Measurements from ENCODE around the gene ATP6V0E2. TPM values are rescaled to one million over a fixed set of nuclear protein-coding genes. Genes with fewer than 3 reads are reported as not detected.

ATP6V0E2 gene
- total and polyA plus RNA-seq, 8 donors, result 6.8 to 66.3 (median 16.7) TPM

- no peak overlapping the region for H3K27ac ChIP-seq
- peaks cover 0 to 8% (median 0%) of the 10 kb centered on the region in 3 donors for H3K36me3 ChIP-seq
- H3K4me1 ChIP-seq, result peaks cover 4 to 13% (median 10%) of the 10 kb centered on the region in 3 donors
- intact Hi-C loops (cut with DNase I), result no loop called here
- 91% methylated on average over 8 of the region's 8 CpGs for WGBS, 2 donors
- DNase-seq (no peak), ATAC-seq (no peak), FAIRE-seq (no peak)
- no peak overlapping the region for H3K4me3 ChIP-seq
- H3K9me3 ChIP-seq, result no peaks in the 10 kb centered on the region
- no peak for TF ChIP-seq CTCF (IDR thresholded peaks at IDR 0.05)
- no peaks in the 10 kb centered on the region for H3K27me3 ChIP-seq
These were observed 17.2 kb upstream of the ATP6V0E2 start for GRCh38 chr7:149856583-149856982.

GRCh38 chr7:149859369-149859768, 14.4 kb upstream of the ATP6V0E2 start:
- H3K4me1 ChIP-seq, result peaks cover 4 to 10% (median 8%) of the 10 kb centered on the region in 3 donors
- FAIRE-seq (no peak), DNase-seq (peak in 1 of 6 donors; percentile 30), ATAC-seq (no peak)
- no peaks in the 10 kb centered on the region for H3K9me3 ChIP-seq
- WGBS, 2 donors, result 70 to 84% methylated on average over 6 of the region's 6 CpGs
- no peak for TF ChIP-seq CTCF (IDR thresholded peaks at IDR 0.05)
- intact Hi-C loops (cut with DNase I), result no loop called here
- H3K27ac ChIP-seq, result no peak overlapping the region
- H3K27me3 ChIP-seq, result no peaks in the 10 kb centered on the region
- no peak overlapping the region for H3K4me3 ChIP-seq
- H3K36me3 ChIP-seq, result peaks cover 0 to 20% (median 9%) of the 10 kb centered on the region in 3 donors

- Histone ChIP-seq H3K9me3 (no peaks in the 10 kb centered on the region), H3K4me1 (peaks cover 1 to 5% (median 3%) of the 10 kb centered on the region in 3 donors), H3K27me3 (no peaks in the 10 kb centered on the region), H3K36me3 (peaks cover 0 to 25% (median 9%) of the 10 kb centered on the region in 3 donors), H3K4me3 (no peak overlapping the region), H3K27ac (no peak overlapping the region)
- ATAC-seq (no peak), DNase-seq (no peak), FAIRE-seq (no peak)
- 89 to 91% methylated on average over 4 of the region's 4 CpGs for WGBS, 2 donors
- no peak for TF ChIP-seq CTCF (IDR thresholded peaks at IDR 0.05)
- intact Hi-C loops (cut with DNase I), result no loop called here
These were observed 13.9 kb upstream of the ATP6V0E2 start for GRCh38 chr7:149859876-149860275.

- WGBS, 2 donors, result 85 to 87% methylated on average over 45 of the region's 45 CpGs
- peaks cover 0 to 27% (median 9%) of the 10 kb centered on the region in 3 donors for H3K36me3 ChIP-seq
- no peak for FAIRE-seq
These were observed 12.7 kb upstream of the ATP6V0E2 start for GRCh38 chr7:149860821-149861727.

More at GRCh38 chr7:149860821-149861727, 12.7 kb upstream of the ATP6V0E2 start:
- TF ChIP-seq CTCF (IDR thresholded peaks at IDR 0.05), result no peak
- ATAC-seq (peak in 1 of 4 donors; percentile 27), DNase-seq (peak in 2 of 6 donors; percentile 57 to 73)
- Histone ChIP-seq H3K27me3 (no peaks in the 10 kb centered on the region), H3K27ac (no peak overlapping the region), H3K4me3 (no peak overlapping the region), H3K4me1 (no peaks in the 10 kb centered on the region), H3K9me3 (no peaks in the 10 kb centered on the region)
- intact Hi-C loops (cut with DNase I), result no loop called here
